Activated CD4-positive, alpha-beta T cell treated with anti-CD3 and anti-CD28 coated beads, Interleukin-2, amount 50 U/mL, for 4 hours (primary cell): ENCODE measurements around the gene SOX18.
"Not testable (repeated sequence)": the region's sequence is repeated elsewhere in the genome, so short reads cannot be mapped to it uniquely, and the experiment has no call there.

Source experiments
- DNase-seq, 2 experiments: peaks; one replicate each; pipeline ENCODE4 v3.0.0-alpha.2; 2020

The SOX18 gene

GRCh38 chr20:64049060-64049877 lies at the start of gene SOX18:
TSS of gene SOX18 (minus strand) at chr20:64049639. CDS start at chr20:64049516, 123 bp downstream.
- DNase-seq = no peak

GRCh38 chr20:64098471-64099013 lies 49.1 kb upstream of the SOX18 start:
- DNase-seq = no peak

- no peak for DNase-seq
Measured at GRCh38 chr20:64096535-64096934, 47.1 kb upstream of the SOX18 start.

- DNase-seq = no peak
Measured at GRCh38 chr20:64095927-64096326, 46.5 kb upstream of the SOX18 start.

- DNase-seq = no peak
Measured at GRCh38 chr20:64095455-64095854, 46.0 kb upstream of the SOX18 start.

- DNase-seq = no peak
Measured at GRCh38 chr20:64093013-64093503, 43.6 kb upstream of the SOX18 start.

GRCh38 chr20:64092258-64093012 lies 43.0 kb upstream of the SOX18 start:
- DNase-seq = no peak

- DNase-seq = no peak
Measured at GRCh38 chr20:64091770-64092169, 42.3 kb upstream of the SOX18 start.

- DNase-seq = no peak
Measured at GRCh38 chr20:64091340-64091739, 41.9 kb upstream of the SOX18 start.

- DNase-seq = no peak
Measured at GRCh38 chr20:64090165-64090564, 40.7 kb upstream of the SOX18 start.

- DNase-seq = not testable (repeated sequence)
Measured at GRCh38 chr20:64088586-64088985, 39.1 kb upstream of the SOX18 start.

GRCh38 chr20:64087226-64087825 lies 37.9 kb upstream of the SOX18 start:
- DNase-seq = not testable (repeated sequence)

GRCh38 chr20:64086801-64087200 lies 37.4 kb upstream of the SOX18 start:
- no peak for DNase-seq

- DNase-seq = no peak
Measured at GRCh38 chr20:64084685-64085152, 35.3 kb upstream of the SOX18 start.

GRCh38 chr20:64083804-64084684 lies 34.6 kb upstream of the SOX18 start, which contains the start of gene LKAAEAR1:
TSS of gene LKAAEAR1 (minus strand) at chr20:64084398. CDS start at chr20:64084219, 179 bp downstream.
- no peak for DNase-seq

GRCh38 chr20:64083378-64083803 lies 34.0 kb upstream of the SOX18 start:
- DNase-seq = peak; percentile 52 to 56

GRCh38 chr20:64082820-64083377 lies 33.5 kb upstream of the SOX18 start:
- DNase-seq = no peak

GRCh38 chr20:64082126-64082731 lies 32.8 kb upstream of the SOX18 start:
- DNase-seq = no peak

- DNase-seq = no peak
Measured at GRCh38 chr20:64081624-64081964, 32.2 kb upstream of the SOX18 start.

- DNase-seq = no peak
Measured at GRCh38 chr20:64080813-64081623, 31.6 kb upstream of the SOX18 start.
